CD4-positive, alpha-beta T cell treated with Interleukin-1 beta for 1 hour (primary cell): ENCODE data around the gene GNAT2.
A peak's percentile ranks its signal among the peaks of the same experiment; 100 is the strongest.

Experiments used
- DNase-seq, 2 donors: peaks; one replicate each; pipeline ENCODE4 v3.0.0-alpha.2; 2020 to 2022

The GNAT2 gene

DNA sequence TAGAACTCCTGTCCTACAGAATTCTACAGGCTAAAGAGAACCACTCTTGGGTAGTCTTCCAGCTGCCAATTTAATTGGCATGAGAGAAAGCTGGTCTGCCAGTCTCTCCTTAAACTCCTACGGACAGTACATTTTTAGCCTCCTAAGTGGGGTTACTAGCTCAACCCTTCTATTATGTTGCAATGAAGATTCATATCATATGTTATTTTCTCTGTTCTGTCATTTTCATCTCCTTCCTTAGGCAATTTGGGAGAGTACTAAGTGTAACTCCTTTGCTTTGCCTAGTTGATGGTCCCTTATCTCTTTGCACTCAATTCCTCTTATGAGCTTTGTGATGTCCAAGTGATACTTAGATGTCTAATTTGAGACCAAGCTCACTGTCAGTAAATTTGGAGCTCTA, 14.0 kb downstream of the GNAT2 start:
- no peak for DNase-seq

DNA sequence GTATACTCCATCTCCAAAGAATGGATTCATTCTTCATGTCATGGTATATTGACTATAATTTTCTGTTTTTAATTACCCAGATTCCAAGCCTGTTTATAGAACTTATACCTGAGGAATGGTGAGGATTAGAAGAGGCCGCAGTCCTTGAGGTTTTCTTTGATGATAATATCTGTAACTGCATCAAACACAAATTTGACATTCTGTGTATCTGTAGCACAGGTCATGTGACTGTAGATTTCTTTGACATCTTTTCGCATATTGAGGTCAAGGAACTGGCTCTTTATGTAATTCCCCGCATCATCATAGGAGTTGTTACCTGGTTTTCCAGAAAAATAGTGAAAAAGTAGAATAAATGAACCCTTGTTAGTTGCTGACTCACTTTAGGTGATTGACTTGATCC, 16.2 kb downstream of the GNAT2 start:
- DNase-seq = peak in 1 of 2 donors; percentile 24

- DNase-seq = no peak
Measured at GRCh38 chr1:109598655-109599054, 20.8 kb downstream of the GNAT2 start.

- DNase-seq = no peak
Measured at GRCh38 chr1:109598156-109598555, 21.3 kb downstream of the GNAT2 start.

DNA sequence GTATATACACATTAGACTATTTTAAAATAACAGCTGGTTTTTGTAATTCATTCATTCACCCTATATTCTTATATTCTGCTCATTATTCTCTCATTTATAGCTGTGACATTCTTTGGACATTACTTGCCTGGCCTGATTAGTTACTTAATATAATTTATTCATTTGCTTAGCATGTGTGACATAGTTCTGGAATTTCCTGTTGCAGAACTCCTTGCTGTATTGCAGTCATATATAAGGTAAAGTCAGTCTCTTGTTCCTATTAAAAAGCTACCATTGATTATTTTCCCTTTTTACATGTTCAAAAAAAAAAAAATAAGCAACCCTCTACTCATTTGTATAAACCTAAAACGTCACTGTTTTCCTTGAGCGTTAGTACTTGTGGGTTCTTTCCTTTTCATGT, 23.9 kb downstream of the GNAT2 start:
- no peak for DNase-seq

DNA sequence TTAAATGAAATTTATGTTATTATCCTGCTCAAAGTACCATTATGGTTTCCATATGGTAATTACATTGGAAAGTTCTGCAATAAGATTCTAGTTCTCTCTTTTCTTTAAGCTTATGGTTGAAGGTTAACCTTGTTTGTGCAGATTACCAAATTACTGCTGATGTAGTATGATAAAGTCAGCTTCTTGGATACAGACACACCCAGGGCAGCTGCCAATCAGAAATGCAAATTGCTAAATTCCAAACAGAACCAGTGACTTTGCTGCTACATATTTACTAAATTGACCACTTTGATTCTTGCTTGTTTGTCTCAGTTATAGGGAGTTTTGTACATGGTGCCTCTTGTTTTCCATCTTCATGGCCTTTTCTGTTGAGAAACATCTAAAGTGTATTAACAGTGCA, 26.5 kb downstream of the GNAT2 start:
- no peak for DNase-seq

GRCh38 chr1:109589679-109590078, 29.7 kb downstream of the GNAT2 start:
- DNase-seq = no peak

- no peak for DNase-seq
Measured at GRCh38 chr1:109589177-109589576, 30.2 kb downstream of the GNAT2 start.

- no peak for DNase-seq
Measured at GRCh38 chr1:109586055-109586454, 33.4 kb downstream of the GNAT2 start.

GRCh38 chr1:109584766-109585165, 34.6 kb downstream of the GNAT2 start:
- DNase-seq = no peak

- DNase-seq = no peak
Measured at GRCh38 chr1:109582021-109582420, 37.4 kb downstream of the GNAT2 start.

DNA sequence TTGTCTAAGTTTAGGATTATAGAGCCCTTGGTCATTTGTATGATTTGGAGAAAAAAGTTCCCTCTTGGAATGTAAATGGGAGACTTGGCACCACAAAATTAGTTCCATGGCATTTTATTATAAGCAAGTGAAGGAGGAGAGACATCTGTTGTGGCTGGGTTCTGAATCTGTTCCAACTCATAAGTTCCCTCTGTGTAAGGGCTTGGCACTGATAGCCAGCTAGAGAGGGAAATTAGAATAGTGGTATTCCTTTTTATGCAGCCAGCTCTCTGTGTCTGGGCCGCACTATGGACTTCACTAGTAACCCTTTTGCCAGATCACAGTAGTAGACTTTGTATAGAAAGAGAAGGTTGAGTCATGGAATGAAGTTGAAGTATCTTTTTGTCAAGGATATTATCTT, 39.9 kb downstream of the GNAT2 start:
- no peak for DNase-seq

- DNase-seq = no peak
Measured at GRCh38 chr1:109578947-109579443, 40.4 kb downstream of the GNAT2 start.

DNA sequence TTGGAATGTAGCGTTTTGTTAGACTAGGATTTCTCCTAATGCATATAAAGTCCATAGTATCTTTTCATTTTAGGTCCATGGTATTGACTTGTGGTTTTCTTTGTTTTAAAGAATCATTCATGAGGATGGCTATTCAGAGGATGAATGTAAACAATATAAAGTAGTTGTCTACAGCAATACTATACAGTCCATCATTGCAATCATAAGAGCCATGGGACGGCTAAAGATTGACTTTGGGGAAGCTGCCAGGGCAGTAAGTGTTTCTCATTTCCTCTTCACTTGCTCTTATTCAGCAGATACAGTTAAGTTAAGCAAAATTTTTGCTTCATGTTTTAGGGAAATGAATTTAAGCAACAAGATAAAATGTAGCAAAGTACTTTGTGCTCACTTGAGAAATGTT, 45.6 kb downstream of the GNAT2 start:
- DNase-seq = peak in 1 of 2 donors; percentile 8

GRCh38 chr1:109570414-109570813, 49.0 kb downstream of the GNAT2 start:
- no peak for DNase-seq

- no peak for DNase-seq
Measured at GRCh38 chr1:109569323-109569722, 50.1 kb downstream of the GNAT2 start.

GRCh38 chr1:109567877-109568672, 51.3 kb downstream of the GNAT2 start:
- DNase-seq = no peak

DNA sequence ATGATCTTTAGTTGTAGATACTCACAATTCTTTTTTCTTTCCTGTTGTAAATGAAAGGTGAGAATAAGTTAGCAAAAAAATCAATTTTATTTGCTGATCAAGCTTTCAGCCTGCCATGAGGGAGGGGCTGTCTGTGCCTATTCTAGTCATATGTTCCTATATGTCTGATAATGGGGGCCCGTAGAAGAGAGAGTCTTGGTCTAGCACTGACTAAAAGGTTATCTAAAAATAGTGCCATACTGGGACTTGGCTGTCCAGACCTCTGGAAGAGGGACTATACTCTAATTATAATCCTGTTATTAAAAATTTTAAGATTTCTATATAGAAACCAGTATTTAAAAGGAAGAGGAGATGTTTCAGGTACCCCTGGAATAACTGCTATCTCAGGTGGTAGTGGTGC, 52.4 kb downstream of the GNAT2 start:
- no peak for DNase-seq

- no peak for DNase-seq
Measured at GRCh38 chr1:109565241-109565640, 54.2 kb downstream of the GNAT2 start.

DNA sequence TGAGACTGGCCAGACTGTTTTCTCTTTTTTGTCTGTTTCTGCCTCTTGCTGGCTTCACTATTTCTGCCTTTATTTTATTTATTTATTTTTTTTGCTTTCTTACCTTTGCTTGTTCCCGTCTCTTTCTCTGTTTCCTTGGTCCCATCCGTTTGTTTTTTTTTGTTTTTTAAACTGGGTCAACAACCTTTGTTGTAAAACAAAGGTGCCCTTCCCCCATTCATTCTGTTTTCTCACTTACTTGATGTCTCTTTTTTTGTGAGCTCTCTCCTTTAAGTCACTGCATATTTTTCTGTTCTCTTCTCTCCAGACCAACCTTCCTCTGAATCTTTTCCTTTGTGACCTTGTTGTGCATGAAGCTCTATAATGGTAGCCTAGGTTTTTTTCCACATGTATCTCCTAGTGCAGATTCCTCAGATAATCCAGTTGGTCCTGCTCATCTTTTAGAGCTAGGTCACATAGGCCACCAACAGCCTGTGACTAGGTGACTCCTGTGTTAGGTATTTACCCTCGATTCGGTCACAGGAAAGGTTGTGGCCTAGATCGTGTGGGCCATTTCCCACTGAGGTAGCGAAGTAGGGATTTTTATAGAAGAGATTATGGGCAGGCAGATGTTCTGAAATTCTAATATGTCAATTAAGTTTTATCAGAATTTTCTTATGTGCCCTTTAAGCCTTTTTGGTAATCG, 55.1 kb downstream of the GNAT2 start:
- DNase-seq = no peak

DNA sequence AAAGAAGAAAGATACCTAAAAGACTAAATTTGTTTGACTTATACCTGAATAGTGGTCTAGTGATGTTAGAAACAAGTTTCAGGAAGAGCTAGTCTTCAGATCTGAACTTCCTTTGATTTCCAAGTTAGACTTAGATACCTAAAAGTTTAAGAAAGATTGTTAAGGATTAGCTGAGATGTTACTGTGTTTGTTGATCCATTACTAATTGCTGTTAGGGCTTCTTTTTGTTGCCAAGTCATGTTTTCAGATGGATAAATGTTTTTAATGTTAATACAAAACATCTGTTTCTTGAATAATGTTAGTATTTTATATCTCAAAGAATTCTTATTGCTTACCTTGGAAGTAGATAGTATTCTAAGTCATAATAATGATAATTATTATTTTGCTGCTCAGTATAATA, 59.4 kb downstream of the GNAT2 start:
- no peak for DNase-seq

- no peak for DNase-seq
Measured at GRCh38 chr1:109557520-109557919, 61.9 kb downstream of the GNAT2 start.

DNA sequence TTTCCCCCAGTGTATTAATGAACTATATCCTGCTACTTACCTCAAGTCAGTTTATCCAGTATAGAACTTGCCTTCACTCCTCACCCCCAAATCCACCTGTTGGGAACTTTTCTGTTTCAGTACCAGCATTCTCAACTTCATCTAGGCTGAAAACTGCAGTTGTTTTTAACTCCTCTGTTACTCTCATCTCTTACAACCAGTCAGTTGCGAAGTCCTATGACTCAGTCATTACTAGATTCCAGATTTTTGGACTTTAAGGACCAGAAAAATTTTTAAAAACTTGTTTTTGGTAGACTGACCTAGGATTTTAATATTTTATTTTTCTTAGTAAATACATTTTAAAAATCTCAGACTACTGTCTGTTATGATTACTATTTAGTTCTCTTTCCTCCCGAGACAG, 62.9 kb downstream of the GNAT2 start:
- DNase-seq = no peak
